WERI-Rb-1 (cell line): ENCODE measurements around the gene KRTAP16-1.

Experiments
- DNase-seq: peaks from one replicate; pipeline ENCODE4 v3.0.0-alpha.2; 2020
- H3K27ac ChIP-seq: fragments of 250-450 bp; sonication (Bioruptor Pico); 2 replicates; pipeline ENCODE4 v1.5.1; 2020; ENCODE audit warnings: mild to moderate bottlenecking, moderate library complexity
- H3K27me3 ChIP-seq: fragments of 250-450 bp; sonication (Bioruptor Pico); 2 replicates; pipeline ENCODE4 v1.5.1; 2021; ENCODE audit warnings: mild to moderate bottlenecking, low read depth, moderate library complexity; ENCODE audit not compliant: insufficient read depth, severe bottlenecking
- H3K36me3 ChIP-seq: fragments of 250-450 bp; sonication (Bioruptor Pico); 2 replicates; pipeline ENCODE4 v1.5.1; 2020; ENCODE audit warnings: mild to moderate bottlenecking, moderate library complexity
- H3K4me3 ChIP-seq: 2 replicates; pipeline ENCODE4 v1.5.1; 2011; ENCODE audit warnings: low read depth, mild to moderate bottlenecking, control low read depth, low read length
- H3K9me3 ChIP-seq: fragments of 250-450 bp; sonication (Bioruptor Pico); 2 replicates; pipeline ENCODE4 v1.5.1; 2021; ENCODE audit warnings: mild to moderate bottlenecking, moderate library complexity; ENCODE audit not compliant: severe bottlenecking
- CTCF ChIP-seq: IDR thresholded peaks from 2 replicates; pipeline ENCODE4 v1.5.1; 2011; ENCODE audit warnings: low read depth, mild to moderate bottlenecking, control low read depth, inconsistent platforms, low read length

KRTAP16-1 gene

DNA sequence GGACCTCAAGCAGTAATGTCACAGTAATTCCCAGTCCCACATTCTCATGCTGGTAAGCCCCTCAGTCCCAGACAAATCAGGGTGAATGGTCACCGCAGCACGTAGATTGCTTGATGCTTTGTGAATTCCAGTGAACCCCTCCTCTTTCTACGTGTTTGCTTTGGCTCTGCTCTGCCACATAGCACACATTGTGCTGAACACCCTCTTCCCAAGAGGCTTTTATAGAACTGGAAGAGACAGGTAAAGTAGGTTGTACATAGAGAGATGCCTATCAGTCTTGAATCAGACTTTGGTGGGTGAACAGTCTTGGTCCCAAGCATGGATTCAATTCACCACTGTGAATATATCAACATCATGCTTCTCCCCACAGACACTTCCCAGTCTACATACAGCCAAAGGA, 44.5 kb downstream of the KRTAP16-1 start:
- peaks cover 45% of the 10 kb centered on the region for H3K27me3 ChIP-seq
- no peaks in the 10 kb centered on the region for H3K36me3 ChIP-seq
- no peak overlapping the region for H3K4me3 ChIP-seq
- H3K27ac ChIP-seq, result no peak overlapping the region
- no peaks in the 10 kb centered on the region for H3K9me3 ChIP-seq
- no peak for TF ChIP-seq CTCF
- no peak for DNase-seq

DNA sequence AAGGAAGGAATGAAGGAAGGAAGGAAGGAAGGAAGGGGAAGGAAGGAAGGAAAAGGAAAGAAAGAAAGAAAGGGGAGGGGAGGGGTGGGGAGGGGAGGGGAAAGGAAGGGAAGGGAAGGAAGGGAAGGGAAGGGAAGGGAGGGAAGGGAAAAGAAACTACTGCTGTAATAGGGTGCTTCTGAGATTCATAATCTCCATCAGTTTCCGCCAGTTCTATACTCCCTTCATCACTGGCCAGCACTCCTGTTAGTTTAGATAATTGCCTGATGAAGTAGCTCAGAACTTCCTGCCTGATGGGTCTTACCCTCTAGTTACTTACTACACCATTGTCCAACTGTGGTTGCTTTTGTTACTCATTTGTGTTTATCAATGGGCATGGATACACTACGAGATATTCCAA, 45.9 kb downstream of the KRTAP16-1 start:
- DNase-seq, result no peak
- no peak for TF ChIP-seq CTCF
- H3K9me3 ChIP-seq, result no peaks in the 10 kb centered on the region
- no peaks in the 10 kb centered on the region for H3K36me3 ChIP-seq
- H3K27ac ChIP-seq, result no peak overlapping the region
- no peak overlapping the region for H3K4me3 ChIP-seq
- peaks cover 59% of the 10 kb centered on the region for H3K27me3 ChIP-seq

GRCh38 chr17:41258406-41258805, 50.7 kb downstream of the KRTAP16-1 start:
- TF ChIP-seq CTCF, result no peak
- DNase-seq, result no peak
- Histone ChIP-seq H3K4me3 (no peak overlapping the region), H3K9me3 (no peaks in the 10 kb centered on the region), H3K27ac (no peak overlapping the region), H3K27me3 (peaks cover 85% of the 10 kb centered on the region), H3K36me3 (no peaks in the 10 kb centered on the region)
